HCT116 (cell line): ENCODE measurements around the gene CRHBP. TPM values are rescaled to one million over a fixed set of nuclear protein-coding genes. Genes with fewer than 3 reads are reported as not detected.
"Not testable (repeated sequence)": the region's sequence is repeated elsewhere in the genome, so short reads cannot be mapped to it uniquely, and the experiment has no call there.

ENCODE experiments used
- ATAC-seq: fragments of 200-7000 bp; cut with Tn5 transposase; 2 replicates; pipeline ENCODE4 v1.9.1; 2020; ENCODE audit warnings: mild to moderate bottlenecking, moderate library complexity
- BruUV-seq: library from RNA; stranded (reverse); fragments of 400-500 nt; replicated peaks from 2 replicates; lab custom pipeline; 2021; lab: Mats Ljungman, UMichigan
- CTCF ChIA-PET: fragments of 300-600 bp; sonication (Branson Sonifier 250); formaldehyde crosslinking; loops from one replicate; lab custom pipeline; 2021; ENCODE audit warnings: antibody characterized with exemption; lab: Charles Lee
- POLR2A ChIA-PET: fragments of 300-600, 350-600 bp; sonication (Branson Sonifier 250); formaldehyde crosslinking; loops from one replicate; lab custom pipeline; 2021; ENCODE audit warnings: antibody characterized with exemption; lab: Charles Lee
- RAD21 ChIA-PET, 2 experiments: fragments of 300-600 bp; sonication (Branson Sonifier 250); formaldehyde crosslinking; loops; one replicate each; lab custom pipeline; 2023; ENCODE audit warnings: low total read pairs in 2 of 2; ENCODE audit not compliant: uncharacterized antibody in 2 of 2, unreplicated experiment in 2 of 2, low non-redundant PET in 1 of 2; lab: Charles Lee
- DNase-seq: peaks from one replicate; pipeline ENCODE4 v3.0.0-alpha.2; 2010; ENCODE audit warnings: low read depth, low spot score
- H2AFZ ChIP-seq: fragments of 200-600 bp; shearing (Covaris generic), sonication (generic); 2 replicates; pipeline ENCODE4 v1.6.1; 2017; ENCODE audit warnings: low read depth, mixed run types, mixed read lengths, antibody characterized with exemption, low read length; ENCODE audit not compliant: poor library complexity, severe bottlenecking
- H3K27ac ChIP-seq: 2 replicates; pipeline ENCODE4 v1.5.1; 2012; ENCODE audit warnings: low read depth, low read length
- H3K27me3 ChIP-seq: fragments of 200-600 bp; sonication (generic); 2 replicates; pipeline ENCODE4 v1.6.1; 2016; ENCODE audit warnings: mixed run types, low read length, mixed read lengths; ENCODE audit not compliant: insufficient read depth
- H3K36me3 ChIP-seq, 2 experiments: fragments of 200-500 bp in 1 of 2; fragments of 200-600 bp in 1 of 2; sonication (Bioruptor generic) in 1 of 2; sonication (generic) in 1 of 2; 2 replicates each; pipeline versions ENCODE4 v1.5.1 to v1.6.1; 2014 to 2016; ENCODE audit warnings: low read length in 2 of 2, inconsistent platforms in 1 of 2, mixed read lengths in 1 of 2, mixed run types in 1 of 2; ENCODE audit not compliant: insufficient read depth in 2 of 2, control insufficient read depth in 1 of 2
- H3K4me1 ChIP-seq, 2 experiments: fragments of 200-600 bp in 1 of 2; sonication (generic) in 1 of 2; 2 replicates each; pipeline versions ENCODE4 v1.5.1 to v1.6.1; 2012 to 2017; ENCODE audit warnings: low read length in 2 of 2, inconsistent platforms in 1 of 2, mild to moderate bottlenecking in 1 of 2, mixed read lengths in 1 of 2, mixed run types in 1 of 2, moderate library complexity in 1 of 2; ENCODE audit not compliant: insufficient read depth in 2 of 2, control insufficient read depth in 1 of 2
- H3K4me2 ChIP-seq: fragments of 200-600 bp; sonication (generic); 2 replicates; pipeline ENCODE4 v1.6.1; 2017; ENCODE audit warnings: mixed run types, low read length, mixed read lengths
- H3K4me3 ChIP-seq, 2 experiments: fragments of 200-600 bp in 1 of 2; sonication (generic) in 1 of 2; replicated peaks in 1 of 2; 2 replicates each; pipeline ENCODE4 v1.5.1; 2011 to 2016; ENCODE audit warnings: low read length in 2 of 2, control low read depth in 1 of 2, low read depth in 1 of 2, mild to moderate bottlenecking in 1 of 2, mixed read lengths in 1 of 2, mixed run types in 1 of 2
- H3K79me2 ChIP-seq: fragments of 200-600 bp; sonication (generic); 2 replicates; pipeline ENCODE4 v1.6.1; 2017; ENCODE audit warnings: mild to moderate bottlenecking, mixed run types, low read length, moderate library complexity, mixed read lengths; ENCODE audit not compliant: insufficient read depth
- H3K9ac ChIP-seq: fragments of 200-600 bp; sonication (generic); 2 replicates; pipeline ENCODE4 v1.6.1; 2016; ENCODE audit warnings: low read length, mixed read lengths
- H3K9me2 ChIP-seq: fragments of 200-600 bp; sonication (generic), shearing (Covaris generic); 2 replicates; pipeline ENCODE4 v1.6.1; 2017; ENCODE audit warnings: mixed run types, mild to moderate bottlenecking, moderate library complexity; ENCODE audit not compliant: insufficient read depth
- H3K9me3 ChIP-seq, 2 experiments: fragments of 200-500 bp in 1 of 2; fragments of 200-600 bp in 1 of 2; sonication (Bioruptor generic) in 1 of 2; sonication (generic) in 1 of 2; 2 replicates each; pipeline ENCODE4 v1.6.1; 2014 to 2017; ENCODE audit warnings: low read length in 2 of 2, mixed read lengths in 2 of 2, inconsistent platforms in 1 of 2, low read depth in 1 of 2, mild to moderate bottlenecking in 1 of 2, mixed run types in 1 of 2, moderate library complexity in 1 of 2; ENCODE audit not compliant: control insufficient read depth in 1 of 2, insufficient read depth in 1 of 2
- H4K20me1 ChIP-seq: fragments of 200-600 bp; sonication (generic), shearing (Covaris generic); 2 replicates; pipeline ENCODE4 v1.6.1; 2017; ENCODE audit warnings: mixed run types, mild to moderate bottlenecking, moderate library complexity; ENCODE audit not compliant: insufficient read depth
- CBX3 ChIP-seq: IDR thresholded peaks from 2 replicates; pipeline ENCODE4 v1.6.1; 2012; ENCODE audit warnings: low read depth
- EGR1 ChIP-seq: IDR thresholded peaks from 2 replicates; pipeline ENCODE4 v1.6.1; 2012; ENCODE audit warnings: low read depth
- EZH2 ChIP-seq: fragments of 200-600 bp; sonication (generic); IDR thresholded peaks from 2 replicates; pipeline ENCODE4 v1.6.1; 2017; ENCODE audit warnings: antibody characterized with exemption, mixed run types
- POLR2AphosphoS5 ChIP-seq: IDR thresholded peaks from 2 replicates; pipeline ENCODE4 v1.6.1; 2011; ENCODE audit warnings: mild to moderate bottlenecking, low read depth, low read length, moderate library complexity
- ZFX ChIP-seq: fragments of 450-650 bp; IDR thresholded peaks from 2 replicates; pipeline ENCODE4 v1.6.1; 2017
- ZNF274 ChIP-seq: fragments of 200-500 bp; sonication (Bioruptor generic); IDR thresholded peaks from 2 replicates; pipeline ENCODE4 v1.6.1; 2014; ENCODE audit warnings: mild to moderate bottlenecking, low read depth, low read length, inconsistent platforms
- intact Hi-C: fragments of 100-400 bp; cut with micrococcal nuclease; formaldehyde crosslinking; loops from 2 replicates; pipeline ENCODE4 v1.10.0; 2022
- total RNA-seq: library from RNA; stranded (reverse); gene quantifications from one replicate; pipeline ENCODE4 v1.2.1, GENCODE V29; 2021; ENCODE audit not compliant: unreplicated experiment
- TF ChIP-seq, protein P1 (sequence below): IDR thresholded peaks from 2 replicates; pipeline ENCODE4 v1.6.1; 2012

Gene CRHBP
- total RNA-seq, 1 experiment from 2014 or later, result not detected

DNA sequence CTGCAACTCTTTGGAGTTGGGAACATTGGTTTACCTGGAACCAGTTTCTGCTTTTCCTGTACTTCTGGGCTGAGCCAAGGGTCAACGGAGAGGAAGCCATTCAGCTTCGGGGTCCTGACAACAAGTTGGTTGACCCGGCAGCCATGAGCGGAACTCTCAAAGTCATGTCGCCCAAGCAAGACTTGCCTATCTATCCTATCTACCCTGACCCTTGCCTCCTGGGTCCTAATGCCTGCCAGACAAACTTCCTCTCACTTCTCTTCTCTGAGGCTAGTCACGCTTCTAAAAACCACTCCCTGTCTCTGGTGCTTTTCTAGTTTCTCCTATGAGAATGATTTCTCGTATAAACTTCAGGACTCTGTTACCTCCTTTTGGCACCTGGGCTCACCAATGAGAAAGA lies 44.7 kb upstream of the CRHBP start (continued):
- TF ChIP-seq EZH2 (no peak), CBX3 (no peak), EGR1 (no peak), ZFX (no peak), POLR2AphosphoS5 (no peak), ZNF274 (no peak)
- TF ChIP-seq, protein P1, sequence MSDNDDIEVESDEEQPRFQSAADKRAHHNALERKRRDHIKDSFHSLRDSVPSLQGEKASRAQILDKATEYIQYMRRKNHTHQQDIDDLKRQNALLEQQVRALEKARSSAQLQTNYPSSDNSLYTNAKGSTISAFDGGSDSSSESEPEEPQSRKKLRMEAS, result no peak

DNA sequence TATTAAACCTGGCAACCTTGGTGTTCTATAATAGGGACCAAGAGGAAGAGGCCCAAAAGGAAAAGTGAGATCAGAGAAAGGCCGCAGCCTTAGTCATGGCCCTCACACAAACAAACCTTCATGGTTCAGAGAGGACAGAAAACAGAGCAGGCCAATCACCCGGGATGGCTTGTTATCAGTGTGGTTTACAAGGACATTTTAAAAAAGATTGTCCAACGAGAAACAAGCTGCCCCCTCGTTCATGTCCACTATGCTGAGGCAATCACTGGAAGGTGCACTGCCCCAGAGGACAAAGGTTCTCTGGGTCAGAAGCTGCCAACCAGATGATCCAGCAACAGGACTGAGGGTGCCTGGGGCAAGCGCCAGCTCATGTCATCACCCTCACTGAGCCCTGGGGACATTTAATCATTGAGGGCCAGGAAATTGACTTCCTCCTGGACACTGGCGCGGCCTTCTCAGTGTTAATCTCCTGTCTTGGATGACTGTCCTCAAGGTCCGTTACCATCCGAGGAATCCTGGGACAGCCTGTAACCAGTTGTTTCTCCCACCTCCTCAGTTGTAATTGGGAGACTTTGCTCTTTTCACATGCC lies 42.4 kb upstream of the CRHBP start:
- RAD21 ChIA-PET, intact Hi-C loops: not testable (repeated sequence)

GRCh38 chr5:76914671-76915070 lies 38.2 kb upstream of the CRHBP start:
- H3K9me3 ChIP-seq, H3K4me2 ChIP-seq, intact Hi-C loops, RAD21 ChIA-PET, ATAC-seq, H3K27me3 ChIP-seq, H3K4me1 ChIP-seq, BruUV-seq, DNase-seq, H3K36me3 ChIP-seq, H3K4me3 ChIP-seq, H2AFZ ChIP-seq, POLR2A ChIA-PET, H3K9ac ChIP-seq, H3K27ac ChIP-seq, H3K9me2 ChIP-seq, H3K79me2 ChIP-seq, CTCF ChIA-PET, H4K20me1 ChIP-seq: not testable (repeated sequence)

More for the DNA sequence above, 42.4 kb upstream of the CRHBP start:
- H3K36me3 ChIP-seq, POLR2A ChIA-PET, H3K4me2 ChIP-seq, H3K4me3 ChIP-seq, H2AFZ ChIP-seq, H3K4me1 ChIP-seq, H3K27me3 ChIP-seq, BruUV-seq, ATAC-seq, H3K79me2 ChIP-seq, H3K27ac ChIP-seq, H4K20me1 ChIP-seq, CTCF ChIA-PET, DNase-seq, H3K9ac ChIP-seq, H3K9me3 ChIP-seq, H3K9me2 ChIP-seq: not testable (repeated sequence)
